SK-N-SH treated with all-trans-retinoic acid at 6 μM for 48 hours (cell line): ENCODE data around the gene SAFB2.

Experiments
- ATAC-seq: fragments of 200-7000 bp; cut with Tn5 transposase; 3 replicates; pipeline ENCODE4 v1.9.1; 2020; ENCODE audit warnings: mild to moderate bottlenecking, moderate library complexity
- ARNTL ChIP-seq: fragments of 450-650 bp; formaldehyde crosslinking; IDR thresholded peaks from 2 replicates; pipeline ENCODE4 v1.5.0; 2020; ENCODE audit warnings: low read depth, mild to moderate bottlenecking, moderate library complexity, borderline replicate concordance
- BACH2 ChIP-seq: fragments of 250-450 bp; sonication (Bioruptor Pico); IDR thresholded peaks from 2 replicates; pipeline ENCODE4 v1.9.0; 2021; ENCODE audit warnings: mild to moderate bottlenecking, borderline replicate concordance
- CREB5 ChIP-seq: fragments of 250-450 bp; sonication (Bioruptor Pico); IDR thresholded peaks from 2 replicates; pipeline ENCODE4 v1.5.1; 2020; ENCODE audit warnings: low read depth, mild to moderate bottlenecking, moderate library complexity
- CSDC2 ChIP-seq: fragments of 250-450 bp; sonication (Bioruptor Pico); IDR thresholded peaks from 2 replicates; pipeline ENCODE4 v1.5.0; 2020; ENCODE audit warnings: mild to moderate bottlenecking, moderate library complexity
- ESRRG ChIP-seq: fragments of 250-450 bp; sonication (Bioruptor Pico); IDR thresholded peaks from 2 replicates; pipeline ENCODE4 v1.6.1; 2021; ENCODE audit warnings: mild to moderate bottlenecking
- GLIS3 ChIP-seq: fragments of 250-450 bp; sonication (Bioruptor Pico); IDR thresholded peaks from 2 replicates; pipeline ENCODE4 v1.5.0; 2020; ENCODE audit warnings: mild to moderate bottlenecking, moderate library complexity
- ISL1 ChIP-seq: fragments of 250-450 bp; sonication (Bioruptor Pico); IDR thresholded peaks from 2 replicates; pipeline ENCODE4 v2.1.2; 2022; ENCODE audit warnings: mild to moderate bottlenecking, moderate library complexity
- OSR1 ChIP-seq: fragments of 250-450 bp; sonication (Bioruptor Pico); IDR thresholded peaks from 2 replicates; pipeline ENCODE4 v1.8.0; 2022; ENCODE audit warnings: moderate library complexity, mild to moderate bottlenecking, inconsistent platforms
- PPARA ChIP-seq: fragments of 250-450 bp; sonication (Bioruptor Pico); IDR thresholded peaks from 2 replicates; pipeline ENCODE4 v1.5.0; 2020; ENCODE audit warnings: mild to moderate bottlenecking, borderline replicate concordance
- RARB ChIP-seq: fragments of 250-450 bp; sonication (Bioruptor Pico); IDR thresholded peaks from 2 replicates; pipeline ENCODE4 v1.8.0; 2021; ENCODE audit warnings: mild to moderate bottlenecking, moderate library complexity
- SNAI2 ChIP-seq: fragments of 250-450 bp; sonication (Bioruptor Pico); IDR thresholded peaks from 2 replicates; pipeline ENCODE4 v1.5.0; 2020; ENCODE audit warnings: mild to moderate bottlenecking, moderate library complexity
- TCF4 ChIP-seq: fragments of 250-450 bp; sonication (Bioruptor Pico); IDR thresholded peaks from 2 replicates; pipeline ENCODE4 v1.8.0; 2021; ENCODE audit warnings: mild to moderate bottlenecking, moderate library complexity, borderline replicate concordance
- TOX ChIP-seq: fragments of 250-450 bp; sonication (Bioruptor Pico); IDR thresholded peaks from 2 replicates; pipeline ENCODE4 v1.8.0; 2021; ENCODE audit warnings: mild to moderate bottlenecking, moderate library complexity, borderline replicate concordance
- TSHZ2 ChIP-seq: fragments of 250-450 bp; sonication (Bioruptor Pico); IDR thresholded peaks from 2 replicates; pipeline ENCODE4 v1.5.0; 2020; ENCODE audit warnings: mild to moderate bottlenecking, moderate library complexity
- ZC3H10 ChIP-seq: fragments of 250-450 bp; sonication (Bioruptor Pico); IDR thresholded peaks from 2 replicates; pipeline ENCODE4 v1.5.1; 2021; ENCODE audit warnings: mild to moderate bottlenecking, moderate library complexity
- ZFP30 ChIP-seq: fragments of 450-650 bp; formaldehyde crosslinking; IDR thresholded peaks from 2 replicates; pipeline ENCODE4 v1.5.0; 2022; ENCODE audit warnings: mild to moderate bottlenecking, moderate library complexity
- ZNF565 ChIP-seq: fragments of 450-650 bp; formaldehyde crosslinking; conservative IDR thresholded peaks from 2 replicates; pipeline ENCODE4 v1.5.0; 2020; ENCODE audit warnings: low read depth, mild to moderate bottlenecking, moderate library complexity
- ZNF70 ChIP-seq: fragments of 450-650 bp; formaldehyde crosslinking; IDR thresholded peaks from 2 replicates; pipeline ENCODE4 v1.5.0; 2020; ENCODE audit warnings: mild to moderate bottlenecking, moderate library complexity
- ZNF8 ChIP-seq: fragments of 450-650 bp; formaldehyde crosslinking; IDR thresholded peaks from 2 replicates; pipeline ENCODE4 v1.5.0; 2020; ENCODE audit warnings: mild to moderate bottlenecking, moderate library complexity
- TF ChIP-seq, protein P1 (sequence below): fragments of 250-450 bp; sonication (Bioruptor Pico); IDR thresholded peaks from 2 replicates; pipeline ENCODE4 v1.8.0; 2021; ENCODE audit warnings: low read depth, mild to moderate bottlenecking, moderate library complexity, borderline replicate concordance
- TF ChIP-seq, protein P2 (sequence below): fragments of 250-450 bp; sonication (Bioruptor Pico); IDR thresholded peaks from 2 replicates; pipeline ENCODE4 v1.8.0; 2020; ENCODE audit warnings: mild to moderate bottlenecking, moderate library complexity, borderline replicate concordance

The SAFB2 gene

GRCh38 chr19:5595129-5595528 lies 27.4 kb downstream of the SAFB2 start:
- no peak for ATAC-seq
- no peak for TF ChIP-seq ZFP30
- TF ChIP-seq, protein P1, sequence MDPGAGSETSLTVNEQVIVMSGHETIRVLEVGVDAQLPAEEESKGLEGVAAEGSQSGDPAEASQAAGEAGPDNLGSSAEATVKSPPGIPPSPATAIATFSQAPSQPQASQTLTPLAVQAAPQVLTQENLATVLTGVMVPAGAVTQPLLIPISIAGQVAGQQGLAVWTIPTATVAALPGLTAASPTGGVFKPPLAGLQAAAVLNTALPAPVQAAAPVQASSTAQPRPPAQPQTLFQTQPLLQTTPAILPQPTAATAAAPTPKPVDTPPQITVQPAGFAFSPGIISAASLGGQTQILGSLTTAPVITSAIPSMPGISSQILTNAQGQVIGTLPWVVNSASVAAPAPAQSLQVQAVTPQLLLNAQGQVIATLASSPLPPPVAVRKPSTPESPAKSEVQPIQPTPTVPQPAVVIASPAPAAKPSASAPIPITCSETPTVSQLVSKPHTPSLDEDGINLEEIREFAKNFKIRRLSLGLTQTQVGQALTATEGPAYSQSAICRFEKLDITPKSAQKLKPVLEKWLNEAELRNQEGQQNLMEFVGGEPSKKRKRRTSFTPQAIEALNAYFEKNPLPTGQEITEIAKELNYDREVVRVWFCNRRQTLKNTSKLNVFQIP = no peak
- TF ChIP-seq ISL1 (CRISPR knock-in tag) = no peak
- no peak for TF ChIP-seq ZNF70 (CRISPR knock-in tag)
- TF ChIP-seq GLIS3 = no peak
- TF ChIP-seq ZC3H10 (CRISPR knock-in tag) = no peak
- TF ChIP-seq, protein P2, sequence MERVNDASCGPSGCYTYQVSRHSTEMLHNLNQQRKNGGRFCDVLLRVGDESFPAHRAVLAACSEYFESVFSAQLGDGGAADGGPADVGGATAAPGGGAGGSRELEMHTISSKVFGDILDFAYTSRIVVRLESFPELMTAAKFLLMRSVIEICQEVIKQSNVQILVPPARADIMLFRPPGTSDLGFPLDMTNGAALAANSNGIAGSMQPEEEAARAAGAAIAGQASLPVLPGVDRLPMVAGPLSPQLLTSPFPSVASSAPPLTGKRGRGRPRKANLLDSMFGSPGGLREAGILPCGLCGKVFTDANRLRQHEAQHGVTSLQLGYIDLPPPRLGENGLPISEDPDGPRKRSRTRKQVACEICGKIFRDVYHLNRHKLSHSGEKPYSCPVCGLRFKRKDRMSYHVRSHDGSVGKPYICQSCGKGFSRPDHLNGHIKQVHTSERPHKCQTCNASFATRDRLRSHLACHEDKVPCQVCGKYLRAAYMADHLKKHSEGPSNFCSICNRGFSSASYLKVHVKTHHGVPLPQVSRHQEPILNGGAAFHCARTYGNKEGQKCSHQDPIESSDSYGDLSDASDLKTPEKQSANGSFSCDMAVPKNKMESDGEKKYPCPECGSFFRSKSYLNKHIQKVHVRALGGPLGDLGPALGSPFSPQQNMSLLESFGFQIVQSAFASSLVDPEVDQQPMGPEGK = no peak
- no peak for TF ChIP-seq PPARA (CRISPR knock-in tag)
- no peak for TF ChIP-seq CSDC2
- TF ChIP-seq ARNTL (CRISPR knock-in tag) = no peak
- no peak for TF ChIP-seq OSR1 (CRISPR knock-in tag)
- TF ChIP-seq BACH2 (CRISPR knock-in tag) = no peak
- no peak for TF ChIP-seq TSHZ2 (CRISPR knock-in tag)
- TF ChIP-seq TOX (CRISPR knock-in tag) = no peak

GRCh38 chr19:5594521-5594950 lies 28.0 kb downstream of the SAFB2 start:
- TF ChIP-seq CREB5 (CRISPR knock-in tag) (no peak), TOX (CRISPR knock-in tag) (no peak), OSR1 (CRISPR knock-in tag) (no peak), ZNF70 (CRISPR knock-in tag) (no peak), ZNF565 (CRISPR knock-in tag) (no peak), ISL1 (CRISPR knock-in tag) (no peak), ARNTL (CRISPR knock-in tag) (no peak), ZC3H10 (CRISPR knock-in tag) (no peak), GLIS3 (no peak), TSHZ2 (CRISPR knock-in tag) (no peak), ZNF8 (no peak), TCF4 (CRISPR knock-in tag) (no peak), ESRRG (no peak), ZFP30 (no peak), RARB (CRISPR knock-in tag) (no peak), BACH2 (CRISPR knock-in tag) (no peak), SNAI2 (CRISPR knock-in tag) (no peak)
- TF ChIP-seq, protein P1 = no peak
- ATAC-seq = no peak
